Adrenal gland (tissue), 12 donors: ENCODE data around the gene VIPR1. TPM values are rescaled to one million over a fixed set of nuclear protein-coding genes. Genes with fewer than 3 reads are reported as not detected.

ENCODE experiments used
- DNase-seq, 7 donors: peaks; one replicate each; pipeline ENCODE4 v3.0.0-alpha.2; 2019 to 2020
- H3K27ac ChIP-seq, 5 donors: fragments of 200-600 bp; sonication (generic) in 4 of 5; 1 replicate in 3 of 5; 2 replicates in 2 of 5; pipeline versions ENCODE4 v1.5.1 to v1.8.0; 2016 to 2020; ENCODE audit warnings: mild to moderate bottlenecking in 1 of 5
- H3K27me3 ChIP-seq: fragments of 200-600 bp; 2 replicates; pipeline ENCODE4 v1.8.0; 2021
- H3K36me3 ChIP-seq, 2 donors: fragments of 200-600 bp; replicated peaks in 1 of 2; 1 replicate in 1 of 2; 2 replicates in 1 of 2; pipeline versions ENCODE4 v1.5.1 to v1.8.0; 2018 to 2022
- H3K4me1 ChIP-seq, 2 donors: fragments of 200-600 bp; replicated peaks in 1 of 2; 1 replicate in 1 of 2; 2 replicates in 1 of 2; pipeline versions ENCODE4 v1.5.1 to v1.8.0; 2018 to 2021
- H3K4me3 ChIP-seq, 4 donors: fragments of 200-600 bp; sonication (generic) in 3 of 4; one replicate each; pipeline ENCODE4 v1.5.1; 2016 to 2018
- H3K9me3 ChIP-seq, 3 donors: fragments of 200-600 bp; sonication (generic) in 1 of 3; replicated peaks in 1 of 3; 1 replicate in 2 of 3; 2 replicates in 1 of 3; pipeline versions ENCODE4 v1.5.1 to v1.8.0; 2016 to 2021
- POLR2A ChIP-seq, 2 donors: fragments of 450-650 bp; IDR thresholded peaks; one replicate each; pipeline ENCODE4 v1.6.1; 2017; ENCODE audit warnings: antibody characterized with exemption in 2 of 2, mild to moderate bottlenecking in 2 of 2, moderate library complexity in 1 of 2
- WGBS, 4 donors: extraction: QIAGEN DNeasy Blood & Tissue Kit in 2 of 4; methylation state at CpG; one replicate each; pipeline versions ENCODE4 v1.1.5 to v1.1.7; 2013 to 2017; 5-methylcytosine and 5-hydroxymethylcytosine counted together
- intact Hi-C, 2 donors: fragments of 100-400 bp; cut with DNase I; formaldehyde crosslinking; loops; one replicate each; pipeline versions ENCODE4 v1.14.1 to v1.15.0; 2022 to 2023
- polyA plus RNA-seq, 3 donors: library from polyadenylated mRNA; stranded (reverse); fragments of 200-250 nt in 2 of 3; fragments of 350-450 nt in 1 of 3; fragmentation: Illumina TruSeq in 1 of 3; extraction: RNeasy Lipid Tissue Mini Kit (QIAGEN cat#74804) in 1 of 3; gene quantifications; one replicate each; pipeline ENCODE4 v1.2.3, GENCODE V29; 2013 to 2014
- total RNA-seq, 9 donors: library from RNA; depleted of rRNA in 4 of 9; stranded (reverse); fragments of >200 nt in 4 of 9; fragments of 120-200 nt in 1 of 9; fragmentation: NEBNext Ultra II Directional in 1 of 9; extraction: Animal tissue kit (Norgen Biotek cat#: 25700) in 1 of 9; gene quantifications; one replicate each; pipeline versions ENCODE4 v1.1.0 to v1.2.4, GENCODE V29; 2013 to 2023
- TF ChIP-seq, protein P1 (sequence below), 6 experiments: fragments of 450-650 bp in 4 of 6; fragments of 200-600 bp in 2 of 6; sonication (generic) in 1 of 6; IDR thresholded peaks; 1 replicate in 5 of 6; 2 replicates in 1 of 6; pipeline versions ENCODE4 v1.5.1 to v1.8.0; 2016 to 2021; ENCODE audit warnings: antibody characterized with exemption in 6 of 6, mild to moderate bottlenecking in 2 of 6, moderate library complexity in 1 of 6
- donor health status: healthy with polysubstance abuse.
- donor health status: Bipolar disorder and iron deficiency.
- donor health status: DM: yes; HTN: yes; CAD: no.
- donor health status: DM: no; HTN: no; CAD: no.
- donor health status: DM: no; HTN: no; CAD: no.
- donor health status: DM: yes; HTN: yes; CAD: no.

Gene VIPR1
- total and polyA plus RNA-seq, 12 donors, result 0.55 to 24.4 (median 3.5) TPM

GRCh38 chr3:42527368-42527917, 25.0 kb downstream of the VIPR1 start:
- no peak for DNase-seq
- no peaks in the 10 kb centered on the region for H3K36me3 ChIP-seq
- no peak for TF ChIP-seq POLR2A (IDR thresholded peaks at IDR 0.05)
- TF ChIP-seq, protein P1, sequence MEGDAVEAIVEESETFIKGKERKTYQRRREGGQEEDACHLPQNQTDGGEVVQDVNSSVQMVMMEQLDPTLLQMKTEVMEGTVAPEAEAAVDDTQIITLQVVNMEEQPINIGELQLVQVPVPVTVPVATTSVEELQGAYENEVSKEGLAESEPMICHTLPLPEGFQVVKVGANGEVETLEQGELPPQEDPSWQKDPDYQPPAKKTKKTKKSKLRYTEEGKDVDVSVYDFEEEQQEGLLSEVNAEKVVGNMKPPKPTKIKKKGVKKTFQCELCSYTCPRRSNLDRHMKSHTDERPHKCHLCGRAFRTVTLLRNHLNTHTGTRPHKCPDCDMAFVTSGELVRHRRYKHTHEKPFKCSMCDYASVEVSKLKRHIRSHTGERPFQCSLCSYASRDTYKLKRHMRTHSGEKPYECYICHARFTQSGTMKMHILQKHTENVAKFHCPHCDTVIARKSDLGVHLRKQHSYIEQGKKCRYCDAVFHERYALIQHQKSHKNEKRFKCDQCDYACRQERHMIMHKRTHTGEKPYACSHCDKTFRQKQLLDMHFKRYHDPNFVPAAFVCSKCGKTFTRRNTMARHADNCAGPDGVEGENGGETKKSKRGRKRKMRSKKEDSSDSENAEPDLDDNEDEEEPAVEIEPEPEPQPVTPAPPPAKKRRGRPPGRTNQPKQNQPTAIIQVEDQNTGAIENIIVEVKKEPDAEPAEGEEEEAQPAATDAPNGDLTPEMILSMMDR (IDR thresholded peaks at IDR 0.05), result no peak

DNA sequence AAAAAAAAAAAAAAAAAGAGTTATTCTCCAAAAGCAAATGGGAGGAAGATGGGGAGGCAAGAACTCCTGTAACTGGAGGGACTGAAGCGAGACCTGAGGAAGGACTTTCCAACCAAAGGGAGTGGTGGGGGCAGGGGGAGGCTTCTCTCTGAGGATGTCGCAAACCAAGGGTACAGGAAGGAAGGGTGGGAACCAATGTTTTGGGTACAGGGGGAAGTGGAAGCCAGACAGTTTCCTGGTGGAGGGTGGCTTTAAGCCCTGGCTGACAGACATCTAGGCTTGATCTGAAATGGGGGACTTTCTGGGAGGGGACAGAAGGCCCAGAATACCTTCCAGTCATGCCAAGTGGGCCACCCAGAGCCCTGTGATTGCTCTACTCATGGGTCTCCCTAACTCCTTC, 27.0 kb downstream of the VIPR1 start:
- peak in 3 of 7 donors; percentile 23 to 37 (median 23) for DNase-seq
- H3K9me3 ChIP-seq, result no peaks in the 10 kb centered on the region

More at GRCh38 chr3:42527368-42527917, 25.0 kb downstream of the VIPR1 start:
- no peaks in the 10 kb centered on the region for H3K27me3 ChIP-seq
- H3K9me3 ChIP-seq, result no peaks in the 10 kb centered on the region
- 89 to 100% (median 95%) methylated on average over 6 to 11 of the region's 11 CpGs for WGBS, 4 donors
- no peak overlapping the region for H3K27ac ChIP-seq
- no peak overlapping the region for H3K4me3 ChIP-seq
- intact Hi-C loops, result loop anchor here in 1 of 2 donors (10.0 kb wide), 1 partner anchor 283 kb away; no protein-coding TSS in a partner anchor
- H3K4me1 ChIP-seq, result no peaks in the 10 kb centered on the region

DNA sequence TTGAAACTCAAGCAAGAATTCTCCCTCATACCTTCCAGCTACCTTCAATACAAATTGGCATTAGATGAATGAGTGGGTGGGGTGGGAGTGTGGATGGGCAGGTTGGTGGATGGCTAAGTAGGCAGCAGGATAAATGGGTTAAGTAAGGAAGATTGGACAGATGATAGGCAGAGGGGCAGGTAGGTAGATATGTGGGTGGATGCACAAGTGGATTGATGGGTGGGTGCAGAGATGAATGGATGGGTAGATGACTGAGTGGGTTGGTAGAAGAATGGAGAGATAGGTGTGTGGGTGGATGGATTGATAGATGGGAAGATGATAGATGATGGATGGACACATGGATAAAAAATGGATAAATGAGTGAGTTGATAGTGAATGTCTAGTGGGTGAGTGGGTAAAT, 27.6 kb downstream of the VIPR1 start:
- DNase-seq, result no peak
- no peaks in the 10 kb centered on the region for H3K9me3 ChIP-seq
- no peak overlapping the region for H3K4me3 ChIP-seq
- TF ChIP-seq, protein P1 (IDR thresholded peaks at IDR 0.05), result no peak
- TF ChIP-seq POLR2A (IDR thresholded peaks at IDR 0.05), result no peak
- intact Hi-C loops, result no loop called here
- H3K27me3 ChIP-seq, result no peaks in the 10 kb centered on the region
- H3K36me3 ChIP-seq, result no peaks in the 10 kb centered on the region
- no peak overlapping the region for H3K27ac ChIP-seq
- H3K4me1 ChIP-seq, result no peaks in the 10 kb centered on the region

More for the DNA sequence above, 27.0 kb downstream of the VIPR1 start:
- Histone ChIP-seq H3K4me3 (no peak overlapping the region), H3K27ac (no peak overlapping the region), H3K4me1 (no peaks in the 10 kb centered on the region), H3K36me3 (no peaks in the 10 kb centered on the region), H3K27me3 (no peaks in the 10 kb centered on the region)
- intact Hi-C loops, result loop anchor here in 1 of 2 donors (10.0 kb wide), 1 partner anchor 285 kb away; no protein-coding TSS in a partner anchor
- WGBS, 4 donors, result 60 to 89% (median 71%) methylated on average over 2 of the region's 2 CpGs
- TF ChIP-seq POLR2A (IDR thresholded peaks at IDR 0.05), result no peak
- TF ChIP-seq, protein P1 (IDR thresholded peaks at IDR 0.05), result no peak

- no peak overlapping the region for H3K27ac ChIP-seq
- no peaks in the 10 kb centered on the region for H3K4me1 ChIP-seq
- no peaks in the 10 kb centered on the region for H3K27me3 ChIP-seq
- TF ChIP-seq POLR2A (IDR thresholded peaks at IDR 0.05), result no peak
- TF ChIP-seq, protein P1 (IDR thresholded peaks at IDR 0.05), result no peak
- H3K36me3 ChIP-seq, result no peaks in the 10 kb centered on the region
- intact Hi-C loops, result no loop called here
- no peaks in the 10 kb centered on the region for H3K9me3 ChIP-seq
- WGBS, 4 donors, result 92 to 97% (median 93%) methylated on average over 3 to 6 of the region's 6 CpGs
- H3K4me3 ChIP-seq, result no peak overlapping the region
- DNase-seq, result no peak
These were observed 29.0 kb downstream of the VIPR1 start for GRCh38 chr3:42531470-42531869.
